Measurements from ENCODE around the gene UQCC2.

UQCC2 gene

GRCh38 chr6:33671744-33672072 is 39.8 kb downstream of the UQCC2 start:
- DNase-seq, result no peak

DNA sequence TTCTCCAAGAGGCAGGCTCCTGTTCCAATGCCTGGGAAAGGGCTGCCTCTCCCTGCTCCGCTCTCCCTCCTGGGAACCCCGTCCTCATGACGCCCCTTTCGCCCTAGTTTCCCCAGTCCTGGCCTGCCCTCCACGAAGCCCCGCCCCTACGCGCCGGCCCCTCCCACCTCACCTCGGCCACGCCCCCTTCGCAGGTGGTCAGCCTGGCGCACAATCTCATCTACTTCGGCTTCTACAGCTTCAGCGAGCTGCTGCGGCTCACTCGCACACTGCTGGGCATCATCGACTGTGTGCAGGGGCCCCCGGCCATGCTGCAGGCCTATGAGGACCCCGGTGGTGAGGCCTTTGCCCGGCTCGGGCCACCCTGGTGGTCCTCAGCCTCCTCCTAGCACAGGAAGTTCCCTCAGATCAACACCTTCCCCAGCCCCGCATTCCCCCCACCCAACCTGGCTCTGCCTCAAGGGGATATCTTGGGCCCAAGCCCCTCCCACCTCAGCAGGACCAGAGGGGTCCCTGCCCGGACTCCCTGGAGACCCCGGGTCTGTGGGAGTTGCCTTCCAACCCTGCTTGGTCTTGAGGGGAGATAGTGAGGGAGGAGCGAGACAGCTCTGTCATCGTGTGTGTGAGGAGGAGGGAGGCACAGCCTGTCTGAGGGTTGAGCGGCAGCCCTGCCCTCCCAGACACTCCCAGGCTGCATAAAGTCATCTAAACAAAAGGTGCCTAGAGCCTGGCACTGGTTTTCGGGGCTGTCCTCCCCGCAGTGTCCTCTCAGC is 40.3 kb downstream of the UQCC2 start:
- no peak for DNase-seq

- DNase-seq, result no peak
These were observed 41.3 kb downstream of the UQCC2 start for GRCh38 chr6:33670086-33670660.

GRCh38 chr6:33668914-33669313 is 42.6 kb downstream of the UQCC2 start:
- no peak for DNase-seq

- no peak for DNase-seq
These were observed 43.2 kb downstream of the UQCC2 start for GRCh38 chr6:33668328-33668727.

GRCh38 chr6:33667776-33668175 is 43.7 kb downstream of the UQCC2 start:
- DNase-seq, result no peak

- DNase-seq, result no peak
These were observed 44.4 kb downstream of the UQCC2 start for GRCh38 chr6:33667072-33667471.

- no peak for DNase-seq
These were observed 45.5 kb downstream of the UQCC2 start for GRCh38 chr6:33665957-33666356.

DNA sequence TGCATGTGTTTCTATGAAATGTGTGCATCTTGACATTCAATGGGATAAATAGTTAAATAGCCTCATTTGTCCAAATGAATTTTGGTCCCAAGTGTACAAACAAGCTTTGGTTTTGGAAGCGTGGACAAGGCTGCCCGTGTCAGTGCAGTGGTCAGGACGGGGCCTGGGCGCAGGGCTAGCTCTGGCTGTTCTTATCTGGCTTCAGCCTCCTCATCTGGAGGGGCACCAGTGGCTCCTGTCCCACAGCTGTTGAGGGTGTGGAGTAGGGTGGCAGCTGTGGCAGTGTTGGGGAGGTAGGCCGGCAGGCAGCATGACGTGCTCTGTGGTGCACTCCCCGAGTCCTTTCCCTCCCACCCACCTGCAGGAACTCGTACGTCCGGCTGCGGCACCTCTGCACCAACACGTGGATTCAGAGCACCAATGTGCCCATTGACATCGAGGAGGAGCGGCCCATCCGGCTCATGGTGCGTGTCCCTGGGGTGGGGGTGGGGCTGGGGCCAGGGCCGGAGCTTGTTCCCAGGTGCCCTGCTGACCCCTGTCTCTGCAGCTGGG is 46.9 kb downstream of the UQCC2 start:
- DNase-seq, result no peak

- no peak for DNase-seq
These were observed 47.6 kb downstream of the UQCC2 start for GRCh38 chr6:33663727-33664449.

- DNase-seq, result no peak
These were observed 48.5 kb downstream of the UQCC2 start for GRCh38 chr6:33663028-33663427.

DNA sequence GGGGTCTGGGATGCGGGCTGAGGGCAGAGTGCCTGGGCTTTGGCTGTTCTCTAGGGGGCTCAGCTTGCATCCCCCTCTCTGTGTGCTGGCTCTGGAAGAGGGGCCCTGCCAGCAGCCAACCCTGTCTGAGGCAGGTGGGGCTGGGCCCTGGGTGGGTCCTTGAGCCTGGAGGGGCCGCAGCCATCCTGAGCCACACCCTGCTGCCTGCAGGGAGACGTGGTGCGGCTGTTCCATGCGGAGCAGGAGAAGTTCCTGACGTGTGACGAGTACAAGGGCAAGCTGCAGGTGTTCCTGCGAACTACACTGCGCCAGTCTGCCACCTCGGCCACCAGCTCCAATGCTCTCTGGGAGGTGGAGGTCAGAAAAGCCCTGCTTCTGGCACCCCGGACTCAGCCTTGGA is 49.2 kb downstream of the UQCC2 start:
- no peak for DNase-seq

DNA sequence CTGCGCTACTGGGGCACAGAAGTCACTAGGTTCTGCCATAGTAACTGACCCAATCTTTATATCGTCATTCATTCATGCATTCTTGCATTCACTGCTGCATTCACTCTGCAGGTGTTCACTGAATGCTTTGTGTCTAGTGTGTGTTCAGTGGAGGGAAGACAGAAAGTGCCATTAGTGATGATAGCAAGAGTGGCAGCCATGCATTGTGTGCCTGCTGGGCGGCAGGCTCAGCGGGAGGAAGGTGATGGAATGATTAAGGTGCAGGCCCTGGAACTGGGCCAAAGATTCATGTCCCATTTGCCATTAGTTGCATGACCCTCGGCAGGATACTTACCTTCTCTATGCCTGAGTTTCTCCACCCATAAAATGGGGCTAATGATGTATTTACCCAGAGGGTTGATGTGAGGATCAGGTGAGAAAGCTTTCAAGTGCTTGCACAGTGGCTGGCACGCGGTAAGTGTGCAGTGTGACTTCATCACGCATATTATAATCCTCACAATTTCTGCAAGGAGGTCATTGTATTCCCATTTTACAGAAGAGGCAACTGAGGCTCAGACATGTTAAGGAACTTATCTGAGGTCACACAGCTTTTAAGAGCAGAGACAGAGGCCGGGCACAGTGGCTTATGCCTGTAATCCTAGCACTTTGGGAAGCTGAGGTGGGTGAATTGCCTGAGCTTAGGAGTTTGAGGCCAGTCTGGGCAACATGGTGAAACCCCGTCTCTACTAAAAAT is 50.2 kb downstream of the UQCC2 start:
- no peak for DNase-seq

DNA sequence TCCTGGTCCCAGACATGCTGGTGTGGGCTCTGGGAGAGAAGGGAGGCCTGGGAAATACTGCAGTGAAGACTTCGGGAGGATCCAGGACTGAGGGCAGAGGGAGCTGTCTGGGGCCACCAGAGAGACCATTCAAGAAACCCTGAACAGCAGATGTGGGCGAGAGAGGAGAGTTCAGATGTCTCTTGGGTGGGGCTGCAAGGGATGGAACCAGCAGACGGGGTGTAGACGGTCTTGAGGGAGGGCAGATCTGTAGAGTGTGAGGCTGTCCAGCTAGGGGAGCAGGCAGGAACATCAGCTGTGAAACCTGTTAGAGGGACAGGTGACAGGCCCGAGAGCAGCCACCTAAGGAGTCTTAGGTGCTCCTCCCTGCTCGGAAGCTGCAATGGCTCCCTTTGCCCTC is 51.5 kb downstream of the UQCC2 start:
- DNase-seq, result no peak

DNA sequence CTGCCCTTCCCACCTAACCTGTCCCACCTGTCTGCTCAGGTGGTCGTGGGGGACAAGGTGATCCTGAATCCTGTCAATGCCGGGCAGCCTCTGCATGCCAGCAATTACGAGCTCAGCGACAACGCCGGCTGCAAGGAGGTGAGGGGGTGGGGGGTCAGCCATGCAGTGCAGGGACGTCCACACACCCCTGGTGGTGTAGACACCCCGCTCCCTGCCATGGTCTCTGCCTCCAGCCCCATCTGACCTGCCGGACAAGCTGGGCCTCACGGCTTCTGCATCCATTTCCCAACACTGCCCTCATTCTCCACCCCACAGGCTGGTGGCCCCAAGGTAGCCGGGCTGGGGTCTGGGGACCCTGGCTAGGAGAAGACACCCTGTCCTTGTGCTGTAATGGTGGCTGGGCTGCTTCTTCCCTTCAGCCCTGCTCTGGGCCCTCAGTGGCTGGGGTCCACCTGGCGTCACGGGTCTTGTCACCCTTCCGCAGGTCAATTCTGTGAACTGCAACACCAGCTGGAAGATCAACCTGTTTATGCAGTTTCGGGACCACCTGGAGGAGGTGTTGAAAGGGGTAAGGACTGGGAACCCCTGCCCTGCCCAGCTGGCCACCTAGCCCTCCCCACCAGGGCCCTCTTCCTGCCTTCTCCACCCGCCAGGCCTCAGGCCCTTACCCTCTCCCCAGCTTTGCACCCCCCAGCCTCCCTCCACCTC is 52.4 kb downstream of the UQCC2 start:
- no peak for DNase-seq

DNA sequence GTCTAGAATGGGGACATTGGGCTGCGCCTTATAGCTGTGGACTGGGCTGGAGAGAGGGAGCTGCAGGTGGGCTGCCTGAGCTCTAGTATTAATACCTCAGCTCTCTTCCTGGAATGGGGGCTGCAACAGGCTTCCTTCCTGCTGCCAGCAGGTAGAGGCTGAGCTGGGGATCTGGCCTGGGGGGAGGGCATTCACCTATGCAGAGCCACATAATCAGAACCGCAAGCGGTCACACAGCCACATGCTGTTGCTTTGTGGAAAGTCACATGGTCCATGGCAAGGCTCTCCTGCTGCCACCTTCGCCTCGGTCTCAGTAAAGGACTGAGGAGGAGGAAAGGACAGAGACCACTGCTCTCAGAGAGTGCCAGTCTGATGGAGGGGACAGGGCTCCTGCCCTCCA is 54.7 kb downstream of the UQCC2 start:
- no peak for DNase-seq

GRCh38 chr6:33654831-33655554 is 56.5 kb downstream of the UQCC2 start:
- DNase-seq, result no peak

DNA sequence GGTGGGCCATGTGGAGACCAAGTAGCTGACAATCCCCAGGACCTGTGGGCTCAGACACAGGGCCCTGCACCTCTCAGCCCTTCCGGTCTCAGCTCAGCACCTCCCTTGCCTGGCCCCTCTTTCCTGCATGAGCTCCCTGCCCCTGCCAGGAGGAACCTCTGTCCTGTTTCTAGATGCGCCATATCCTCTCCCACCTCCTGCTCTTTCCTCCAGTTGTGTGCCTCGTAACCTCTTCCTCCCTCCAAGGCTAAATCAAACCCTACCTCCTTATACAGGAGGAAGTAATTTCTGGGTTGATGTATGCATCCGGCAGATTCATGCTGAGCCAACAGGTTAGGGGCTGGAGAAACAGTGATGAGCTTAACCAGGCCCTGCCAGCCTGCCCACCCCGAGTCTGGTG is 59.5 kb downstream of the UQCC2 start:
- DNase-seq, result no peak

GRCh38 chr6:33651403-33651802 is 60.1 kb downstream of the UQCC2 start:
- no peak for DNase-seq
